Measurements from ENCODE around the gene PRRT3. TPM values are rescaled to one million over a fixed set of nuclear protein-coding genes. Genes with fewer than 3 reads are reported as not detected.
"Not testable (repeated sequence)": the region's sequence is repeated elsewhere in the genome, so short reads cannot be mapped to it uniquely, and the experiment has no call there.

The PRRT3 gene
- total RNA-seq, 2 donors from 2014 or later = 7.9 to 14.5 TPM

GRCh38 chr3:9911863-9912262 is 40.3 kb downstream of the PRRT3 start:
- peaks cover 20% of the 10 kb centered on the region for H3K27me3 Mint-ChIP-seq (ENCODE audit: low read depth)
- no peak overlapping the region for H3K4me3 Mint-ChIP-seq
- no peak for ATAC-seq (replicated peaks in 1 of 2)
- peaks cover 0 to 2% of the 10 kb centered on the region in 2 donors for H3K36me3 Mint-ChIP-seq (ENCODE audit: insufficient read depth in 2 of 2)
- H3K9me3 Mint-ChIP-seq = no peaks in the 10 kb centered on the region
- H3K27ac Mint-ChIP-seq = no peak overlapping the region
- no peak for DNase-seq
- peaks cover 33% of the 10 kb centered on the region for H3K4me1 Mint-ChIP-seq (ENCODE audit: low read depth)

- ATAC-seq (replicated peaks in 1 of 2) (peak; percentile 42 to 54), DNase-seq (no peak)
- Mint-ChIP-seq H3K36me3 (ENCODE audit: insufficient read depth in 2 of 2) (peaks cover 0 to 2% of the 10 kb centered on the region in 2 donors), H3K9me3 (no peaks in the 10 kb centered on the region), H3K27me3 (ENCODE audit: low read depth) (peaks cover 20% of the 10 kb centered on the region), H3K4me1 (ENCODE audit: low read depth) (peaks cover 22% of the 10 kb centered on the region), H3K27ac (peak overlapping the region; percentile 1), H3K4me3 (no peak overlapping the region)
Observed at GRCh38 chr3:9909221-9910013, 42.8 kb downstream of the PRRT3 start.

- Mint-ChIP-seq H3K27ac (no peak overlapping the region), H3K27me3 (ENCODE audit: low read depth) (peaks cover 20% of the 10 kb centered on the region), H3K36me3 (ENCODE audit: insufficient read depth in 2 of 2) (peaks cover 0 to 2% of the 10 kb centered on the region in 2 donors), H3K4me1 (ENCODE audit: low read depth) (peaks cover 31% of the 10 kb centered on the region), H3K4me3 (no peak overlapping the region), H3K9me3 (no peaks in the 10 kb centered on the region)
- ATAC-seq (replicated peaks in 1 of 2) (no peak), DNase-seq (no peak)
Observed at GRCh38 chr3:9908286-9908685, 43.9 kb downstream of the PRRT3 start.

- H3K36me3 Mint-ChIP-seq (ENCODE audit: insufficient read depth in 2 of 2) = no peaks in the 10 kb centered on the region
- ATAC-seq (replicated peaks in 1 of 2) (no peak), DNase-seq (no peak)
- H3K27me3 Mint-ChIP-seq (ENCODE audit: low read depth) = peaks cover 10% of the 10 kb centered on the region
- no peak overlapping the region for H3K27ac Mint-ChIP-seq
- H3K4me3 Mint-ChIP-seq = no peak overlapping the region
- peaks cover 39% of the 10 kb centered on the region for H3K4me1 Mint-ChIP-seq (ENCODE audit: low read depth)
- H3K9me3 Mint-ChIP-seq = no peaks in the 10 kb centered on the region
Observed at GRCh38 chr3:9906480-9906879, 45.7 kb downstream of the PRRT3 start.

- peak overlapping the region; percentile 29 for H3K27ac Mint-ChIP-seq
- no peaks in the 10 kb centered on the region for H3K36me3 Mint-ChIP-seq (ENCODE audit: insufficient read depth in 2 of 2)
- DNase-seq (no peak), ATAC-seq (replicated peaks in 1 of 2) (no peak)
- H3K4me1 Mint-ChIP-seq (ENCODE audit: low read depth) = peaks cover 31% of the 10 kb centered on the region
- H3K4me3 Mint-ChIP-seq = peak overlapping the region in 1 of 2 donors; percentile 62
- no peaks in the 10 kb centered on the region for H3K9me3 Mint-ChIP-seq
- peaks cover 5% of the 10 kb centered on the region for H3K27me3 Mint-ChIP-seq (ENCODE audit: low read depth)
Observed at GRCh38 chr3:9903904-9904303, 48.3 kb downstream of the PRRT3 start.

GRCh38 chr3:9903238-9903624 is 49.0 kb downstream of the PRRT3 start:
- Mint-ChIP-seq H3K4me3 (peak overlapping the region; percentile 62 to 67), H3K27me3 (ENCODE audit: low read depth) (peaks cover 5% of the 10 kb centered on the region), H3K36me3 (ENCODE audit: insufficient read depth in 2 of 2) (no peaks in the 10 kb centered on the region), H3K4me1 (ENCODE audit: low read depth) (peaks cover 37% of the 10 kb centered on the region), H3K27ac (peak overlapping the region; percentile 30), H3K9me3 (no peaks in the 10 kb centered on the region)
- DNase-seq (peak; percentile 28 to 37), ATAC-seq (replicated peaks in 1 of 2) (peak in 1 of 2 donors; percentile 26)

GRCh38 chr3:9902372-9903237 is 49.6 kb downstream of the PRRT3 start, which contains the start of gene IL17RE:
Gene IL17RE, plus strand, starts transcription at chr3:9902848. Its CDS starts 85 bp downstream, at chr3:9902933.
- Mint-ChIP-seq H3K36me3 (ENCODE audit: insufficient read depth in 2 of 2) (no peaks in the 10 kb centered on the region), H3K27ac (peak within 1 kb of the TSS; percentile 30), H3K4me1 (ENCODE audit: low read depth) (peaks cover 42% of the 10 kb centered on the region), H3K4me3 (peak within 1 kb of the TSS; percentile 62 to 67), H3K27me3 (ENCODE audit: low read depth) (peaks cover 2% of the 10 kb centered on the region), H3K9me3 (no peaks in the 10 kb centered on the region)
- DNase-seq (no peak), ATAC-seq (replicated peaks in 1 of 2) (peak; percentile 61 to 74)

- Mint-ChIP-seq H3K27ac (no peak overlapping the region), H3K9me3 (no peaks in the 10 kb centered on the region), H3K27me3 (ENCODE audit: low read depth) (no peaks in the 10 kb centered on the region), H3K4me3 (peak overlapping the region; percentile 62 to 67), H3K4me1 (ENCODE audit: low read depth) (peaks cover 42% of the 10 kb centered on the region), H3K36me3 (ENCODE audit: insufficient read depth in 2 of 2) (no peaks in the 10 kb centered on the region)
- DNase-seq = peak; percentile 28
- ATAC-seq (replicated peaks in 1 of 2) = peak; percentile 70 to 74
Observed at GRCh38 chr3:9901967-9902366, 50.2 kb downstream of the PRRT3 start.

- H3K27me3 Mint-ChIP-seq (ENCODE audit: low read depth); H3K36me3 Mint-ChIP-seq (ENCODE audit: insufficient read depth in 2 of 2); ATAC-seq (replicated peaks in 1 of 2); H3K9me3 Mint-ChIP-seq; DNase-seq: not testable (repeated sequence)
- peak overlapping the region in 1 of 2 donors; percentile 62 for H3K4me3 Mint-ChIP-seq
- H3K4me1 Mint-ChIP-seq (ENCODE audit: low read depth) = peaks cover 42% of the 10 kb centered on the region
- peak overlapping the region; percentile 65 for H3K27ac Mint-ChIP-seq
Observed at GRCh38 chr3:9900965-9901415, 51.2 kb downstream of the PRRT3 start.

- DNase-seq = no peak
- Mint-ChIP-seq H3K9me3 (no peaks in the 10 kb centered on the region), H3K27ac (no peak overlapping the region), H3K4me1 (ENCODE audit: low read depth) (peaks cover 56% of the 10 kb centered on the region), H3K4me3 (no peak overlapping the region), H3K27me3 (ENCODE audit: low read depth) (no peaks in the 10 kb centered on the region), H3K36me3 (ENCODE audit: insufficient read depth in 2 of 2) (peaks cover 4 to 7% of the 10 kb centered on the region in 2 donors)
- no peak for ATAC-seq (replicated peaks in 1 of 2)
Observed at GRCh38 chr3:9899289-9899791, 52.9 kb downstream of the PRRT3 start.

GRCh38 chr3:9898467-9899241 is 53.6 kb downstream of the PRRT3 start:
- H3K27ac Mint-ChIP-seq = no peak overlapping the region

More at GRCh38 chr3:9898467-9899241, 53.6 kb downstream of the PRRT3 start:
- no peaks in the 10 kb centered on the region for H3K27me3 Mint-ChIP-seq (ENCODE audit: low read depth)
- H3K9me3 Mint-ChIP-seq = no peaks in the 10 kb centered on the region
- H3K4me1 Mint-ChIP-seq (ENCODE audit: low read depth) = peaks cover 58% of the 10 kb centered on the region
- ATAC-seq (replicated peaks in 1 of 2) (no peak), DNase-seq (no peak)
- no peak overlapping the region for H3K4me3 Mint-ChIP-seq
- peaks cover 4 to 7% of the 10 kb centered on the region in 2 donors for H3K36me3 Mint-ChIP-seq (ENCODE audit: insufficient read depth in 2 of 2)
